ENCODE results near the gene RBM6. TPM values are rescaled to one million over a fixed set of nuclear protein-coding genes. Genes with fewer than 3 reads are reported as not detected.

RBM6 gene
- total RNA-seq, 1 experiment from 2014 or later, result 118 TPM

- ChIA-PET CTCF (no interaction called here), POLR2A (no interaction called here)
- Mint-ChIP-seq H3K4me3 (no peak overlapping the region), H3K27me3 (ENCODE audit: low read depth) (no peaks in the 10 kb centered on the region), H3K9me3 (no peaks in the 10 kb centered on the region), H3K27ac (no peak overlapping the region), H3K4me1 (peaks cover 25% of the 10 kb centered on the region), H3K36me3 (peaks cover 20% of the 10 kb centered on the region)
- ATAC-seq, result no peak
- DNase-seq (ENCODE audit: low spot score), result no peak
- TF ChIP-seq CBFB (CRISPR knock-in tag; IDR thresholded peaks at IDR 0.05; ENCODE audit: low read depth) (no peak), ELF4 (CRISPR knock-in tag; IDR thresholded peaks at IDR 0.05; ENCODE audit: low read depth) (no peak), NFATC4 (CRISPR knock-in tag; IDR thresholded peaks at IDR 0.05) (no peak), ESRRA (CRISPR knock-in tag; IDR thresholded peaks at IDR 0.05; ENCODE audit: borderline replicate concordance) (no peak), NFYB (CRISPR knock-in tag; conservative IDR thresholded peaks at IDR 0.05; ENCODE audit: low read depth) (no peak), GTF2I (CRISPR knock-in tag; conservative IDR thresholded peaks at IDR 0.05) (no peak), TEAD4 (CRISPR knock-in tag; IDR thresholded peaks at IDR 0.05) (no peak)
Measured at GRCh38 chr3:49997862-49998261, 57.9 kb downstream of the RBM6 start.

DNA sequence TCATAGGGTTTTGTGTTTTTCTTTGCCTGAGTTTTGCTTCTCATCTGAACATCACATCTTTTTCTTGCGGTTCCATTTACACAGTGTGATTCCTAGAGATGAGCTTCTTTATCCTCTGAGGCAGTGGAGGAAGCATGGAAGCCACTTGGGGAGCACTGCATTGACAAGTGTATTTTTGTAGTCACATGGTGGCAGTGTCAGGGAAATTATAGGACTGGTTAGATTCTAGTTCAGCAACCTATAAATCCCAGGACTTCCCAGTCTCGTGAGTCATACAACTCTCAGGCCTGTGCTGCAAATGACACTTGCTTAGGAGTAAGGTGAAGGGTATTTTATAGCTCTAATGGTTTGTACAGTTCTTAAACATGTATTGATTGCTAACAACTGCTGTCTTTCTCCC is 58.4 kb downstream of the RBM6 start:
- peaks cover 22% of the 10 kb centered on the region for H3K36me3 Mint-ChIP-seq

More for the DNA sequence above, 58.4 kb downstream of the RBM6 start:
- POLR2A ChIA-PET, result no interaction called here
- no peak for DNase-seq (ENCODE audit: low spot score)
- H3K4me1 Mint-ChIP-seq, result peaks cover 26% of the 10 kb centered on the region
- no peak overlapping the region for H3K4me3 Mint-ChIP-seq
- CTCF ChIA-PET, result no interaction called here
- ATAC-seq, result no peak
- H3K27ac Mint-ChIP-seq, result no peak overlapping the region
- no peaks in the 10 kb centered on the region for H3K27me3 Mint-ChIP-seq (ENCODE audit: low read depth)
- TF ChIP-seq EMX1 (CRISPR knock-in tag; IDR thresholded peaks at IDR 0.05) (no peak), NFATC4 (CRISPR knock-in tag; IDR thresholded peaks at IDR 0.05) (no peak), E2F5 (CRISPR knock-in tag; IDR thresholded peaks at IDR 0.05) (no peak), ZNF317 (CRISPR knock-in tag; IDR thresholded peaks at IDR 0.05; ENCODE audit: borderline replicate concordance, low read depth) (no peak), GTF2I (CRISPR knock-in tag; conservative IDR thresholded peaks at IDR 0.05) (no peak), USF1 (CRISPR knock-in tag; IDR thresholded peaks at IDR 0.05) (no peak), NFYB (CRISPR knock-in tag; conservative IDR thresholded peaks at IDR 0.05; ENCODE audit: low read depth) (no peak), IRF1 (CRISPR knock-in tag; IDR thresholded peaks at IDR 0.05) (no peak), TP53 (CRISPR knock-in tag; IDR thresholded peaks at IDR 0.05) (no peak), ATF6 (CRISPR knock-in tag; IDR thresholded peaks at IDR 0.05) (no peak)
- TF ChIP-seq, protein P1, sequence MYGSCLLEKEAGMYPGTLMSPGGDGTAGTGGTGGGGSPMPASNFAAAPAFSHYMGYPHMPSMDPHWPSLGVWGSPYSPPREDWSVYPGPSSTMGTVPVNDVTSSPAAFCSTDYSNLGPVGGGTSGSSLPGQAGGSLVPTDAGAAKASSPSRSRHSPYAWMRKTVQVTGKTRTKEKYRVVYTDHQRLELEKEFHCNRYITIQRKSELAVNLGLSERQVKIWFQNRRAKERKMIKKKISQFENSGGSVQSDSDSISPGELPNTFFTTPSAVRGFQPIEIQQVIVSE (CRISPR knock-in tag; IDR thresholded peaks at IDR 0.05; ENCODE audit: borderline replicate concordance), result no peak
- TF ChIP-seq, protein P2, sequence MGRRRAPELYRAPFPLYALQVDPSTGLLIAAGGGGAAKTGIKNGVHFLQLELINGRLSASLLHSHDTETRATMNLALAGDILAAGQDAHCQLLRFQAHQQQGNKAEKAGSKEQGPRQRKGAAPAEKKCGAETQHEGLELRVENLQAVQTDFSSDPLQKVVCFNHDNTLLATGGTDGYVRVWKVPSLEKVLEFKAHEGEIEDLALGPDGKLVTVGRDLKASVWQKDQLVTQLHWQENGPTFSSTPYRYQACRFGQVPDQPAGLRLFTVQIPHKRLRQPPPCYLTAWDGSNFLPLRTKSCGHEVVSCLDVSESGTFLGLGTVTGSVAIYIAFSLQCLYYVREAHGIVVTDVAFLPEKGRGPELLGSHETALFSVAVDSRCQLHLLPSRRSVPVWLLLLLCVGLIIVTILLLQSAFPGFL (CRISPR knock-in tag; IDR thresholded peaks at IDR 0.05; ENCODE audit: borderline replicate concordance), result no peak
- TF ChIP-seq, protein P3, sequence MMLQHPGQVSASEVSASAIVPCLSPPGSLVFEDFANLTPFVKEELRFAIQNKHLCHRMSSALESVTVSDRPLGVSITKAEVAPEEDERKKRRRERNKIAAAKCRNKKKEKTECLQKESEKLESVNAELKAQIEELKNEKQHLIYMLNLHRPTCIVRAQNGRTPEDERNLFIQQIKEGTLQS (CRISPR knock-in tag; conservative IDR thresholded peaks at IDR 0.05), result no peak
- TF ChIP-seq, protein P4, sequence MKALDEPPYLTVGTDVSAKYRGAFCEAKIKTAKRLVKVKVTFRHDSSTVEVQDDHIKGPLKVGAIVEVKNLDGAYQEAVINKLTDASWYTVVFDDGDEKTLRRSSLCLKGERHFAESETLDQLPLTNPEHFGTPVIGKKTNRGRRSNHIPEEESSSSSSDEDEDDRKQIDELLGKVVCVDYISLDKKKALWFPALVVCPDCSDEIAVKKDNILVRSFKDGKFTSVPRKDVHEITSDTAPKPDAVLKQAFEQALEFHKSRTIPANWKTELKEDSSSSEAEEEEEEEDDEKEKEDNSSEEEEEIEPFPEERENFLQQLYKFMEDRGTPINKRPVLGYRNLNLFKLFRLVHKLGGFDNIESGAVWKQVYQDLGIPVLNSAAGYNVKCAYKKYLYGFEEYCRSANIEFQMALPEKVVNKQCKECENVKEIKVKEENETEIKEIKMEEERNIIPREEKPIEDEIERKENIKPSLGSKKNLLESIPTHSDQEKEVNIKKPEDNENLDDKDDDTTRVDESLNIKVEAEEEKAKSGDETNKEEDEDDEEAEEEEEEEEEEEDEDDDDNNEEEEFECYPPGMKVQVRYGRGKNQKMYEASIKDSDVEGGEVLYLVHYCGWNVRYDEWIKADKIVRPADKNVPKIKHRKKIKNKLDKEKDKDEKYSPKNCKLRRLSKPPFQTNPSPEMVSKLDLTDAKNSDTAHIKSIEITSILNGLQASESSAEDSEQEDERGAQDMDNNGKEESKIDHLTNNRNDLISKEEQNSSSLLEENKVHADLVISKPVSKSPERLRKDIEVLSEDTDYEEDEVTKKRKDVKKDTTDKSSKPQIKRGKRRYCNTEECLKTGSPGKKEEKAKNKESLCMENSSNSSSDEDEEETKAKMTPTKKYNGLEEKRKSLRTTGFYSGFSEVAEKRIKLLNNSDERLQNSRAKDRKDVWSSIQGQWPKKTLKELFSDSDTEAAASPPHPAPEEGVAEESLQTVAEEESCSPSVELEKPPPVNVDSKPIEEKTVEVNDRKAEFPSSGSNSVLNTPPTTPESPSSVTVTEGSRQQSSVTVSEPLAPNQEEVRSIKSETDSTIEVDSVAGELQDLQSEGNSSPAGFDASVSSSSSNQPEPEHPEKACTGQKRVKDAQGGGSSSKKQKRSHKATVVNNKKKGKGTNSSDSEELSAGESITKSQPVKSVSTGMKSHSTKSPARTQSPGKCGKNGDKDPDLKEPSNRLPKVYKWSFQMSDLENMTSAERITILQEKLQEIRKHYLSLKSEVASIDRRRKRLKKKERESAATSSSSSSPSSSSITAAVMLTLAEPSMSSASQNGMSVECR (CRISPR knock-in tag; IDR thresholded peaks at IDR 0.05; ENCODE audit: borderline replicate concordance), result no peak
- no peaks in the 10 kb centered on the region for H3K9me3 Mint-ChIP-seq
